Thoracic aorta (tissue), 2 donors: ENCODE data around the gene E2F4. TPM values are rescaled to one million over a fixed set of nuclear protein-coding genes. Genes with fewer than 3 reads are reported as not detected.

Experiments used
- ATAC-seq: fragments of 150-250 bp; one replicate; pipeline ENCODE4 v1.8.0; 2017; ENCODE audit warnings: low read depth; ENCODE audit not compliant: insufficient number of reproducible peaks, low FRiP score
- DNase-seq: peaks from one replicate; pipeline ENCODE4 v3.0.0-alpha.2; 2020; ENCODE audit warnings: low spot score
- H3K27ac ChIP-seq, 2 donors: fragments of 200-600 bp; sonication (generic); 1 replicate in 1 of 2; 2 replicates in 1 of 2; pipeline ENCODE4 v1.5.1; 2016; ENCODE audit warnings: mild to moderate bottlenecking in 2 of 2, moderate library complexity in 2 of 2
- H3K27me3 ChIP-seq: fragments of 200-600 bp; sonication (generic); replicated peaks from 2 replicates; pipeline ENCODE4 v1.6.0; 2016; ENCODE audit warnings: mild to moderate bottlenecking; ENCODE audit not compliant: insufficient read depth
- H3K36me3 ChIP-seq: fragments of 200-600 bp; sonication (generic); one replicate; pipeline ENCODE4 v1.5.1; 2016
- H3K4me1 ChIP-seq, 2 donors: fragments of 200-600 bp; sonication (generic); 1 replicate in 1 of 2; 2 replicates in 1 of 2; pipeline versions ENCODE4 v1.5.1 to v1.6.0; 2016; ENCODE audit warnings: low read depth in 2 of 2, mild to moderate bottlenecking in 1 of 2; ENCODE audit not compliant: control insufficient read depth in 1 of 2
- H3K4me3 ChIP-seq: fragments of 200-600 bp; sonication (generic); 2 replicates; pipeline ENCODE4 v1.5.1; 2016; ENCODE audit warnings: mild to moderate bottlenecking
- H3K9me3 ChIP-seq: fragments of 200-600 bp; sonication (generic); 2 replicates; pipeline ENCODE4 v1.5.1; 2016
- total RNA-seq, 2 donors: library from RNA; depleted of rRNA; stranded (reverse); fragments of >200 nt; gene quantifications; one replicate each; pipeline versions ENCODE4 v1.1.0 to v1.2.3, GENCODE V29; 2016
- TF ChIP-seq, protein P1 (sequence below): fragments of 200-600 bp; sonication (generic); IDR thresholded peaks from one replicate; pipeline ENCODE4 v1.5.1; 2019; ENCODE audit warnings: antibody characterized with exemption

Gene E2F4
- total RNA-seq, 2 donors from 2014 or later = 96.4 to 120 TPM

DNA sequence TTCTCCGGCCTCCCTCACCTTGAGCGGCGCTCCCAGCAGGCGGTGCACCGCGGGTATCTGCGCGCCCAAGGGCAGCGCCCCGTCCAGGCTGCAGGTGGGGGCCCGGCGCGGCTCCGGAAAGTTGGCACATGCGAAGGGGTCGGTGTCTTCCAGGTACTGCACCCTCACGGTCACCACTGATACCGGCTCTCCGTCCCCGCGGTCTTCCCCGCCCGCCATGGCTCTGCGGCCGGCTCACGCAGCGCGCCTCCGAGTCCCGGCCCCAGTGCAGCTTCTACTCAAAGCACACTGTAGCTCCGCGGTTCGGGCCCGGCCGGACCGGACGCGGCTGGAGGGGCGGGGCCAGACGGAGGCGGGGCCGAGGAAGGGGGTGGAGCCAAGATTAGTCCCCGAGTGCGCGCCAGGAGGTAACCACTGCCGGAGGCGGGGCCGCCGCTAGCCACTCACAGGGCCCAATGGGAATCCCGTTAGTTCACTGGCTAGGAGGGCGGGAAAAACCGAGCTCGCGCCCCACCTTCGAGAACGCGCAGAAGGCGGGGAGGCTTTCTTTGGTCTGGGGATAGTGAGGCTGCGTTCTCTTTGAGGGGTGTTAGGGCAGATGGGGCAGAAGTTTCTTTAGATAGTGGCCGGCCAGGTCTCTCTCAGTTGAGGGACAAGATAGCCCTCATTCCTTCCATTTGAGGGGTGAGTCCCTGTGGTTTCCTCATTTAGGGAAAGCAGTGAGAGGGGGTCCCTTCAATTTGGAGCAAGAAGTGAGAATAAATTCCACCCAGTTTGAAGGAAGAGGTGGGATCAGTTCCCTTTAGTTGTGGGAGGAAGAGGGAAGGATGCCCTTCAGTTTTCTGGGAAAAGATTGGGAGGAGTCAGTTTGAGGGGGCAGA lies 55.5 kb downstream of the E2F4 start, which contains the start of gene FHOD1:
TSS of gene FHOD1 (minus strand) at position 290 of the 881 bp plus-strand sequence. CDS start at position 219, 71 bp downstream.
- H3K9me3 ChIP-seq = no peaks in the 10 kb centered on the region
- peak; percentile 94 for DNase-seq
- peaks cover 33 to 44% of the 10 kb centered on the region in 2 donors for H3K4me1 ChIP-seq
- TF ChIP-seq, protein P1, sequence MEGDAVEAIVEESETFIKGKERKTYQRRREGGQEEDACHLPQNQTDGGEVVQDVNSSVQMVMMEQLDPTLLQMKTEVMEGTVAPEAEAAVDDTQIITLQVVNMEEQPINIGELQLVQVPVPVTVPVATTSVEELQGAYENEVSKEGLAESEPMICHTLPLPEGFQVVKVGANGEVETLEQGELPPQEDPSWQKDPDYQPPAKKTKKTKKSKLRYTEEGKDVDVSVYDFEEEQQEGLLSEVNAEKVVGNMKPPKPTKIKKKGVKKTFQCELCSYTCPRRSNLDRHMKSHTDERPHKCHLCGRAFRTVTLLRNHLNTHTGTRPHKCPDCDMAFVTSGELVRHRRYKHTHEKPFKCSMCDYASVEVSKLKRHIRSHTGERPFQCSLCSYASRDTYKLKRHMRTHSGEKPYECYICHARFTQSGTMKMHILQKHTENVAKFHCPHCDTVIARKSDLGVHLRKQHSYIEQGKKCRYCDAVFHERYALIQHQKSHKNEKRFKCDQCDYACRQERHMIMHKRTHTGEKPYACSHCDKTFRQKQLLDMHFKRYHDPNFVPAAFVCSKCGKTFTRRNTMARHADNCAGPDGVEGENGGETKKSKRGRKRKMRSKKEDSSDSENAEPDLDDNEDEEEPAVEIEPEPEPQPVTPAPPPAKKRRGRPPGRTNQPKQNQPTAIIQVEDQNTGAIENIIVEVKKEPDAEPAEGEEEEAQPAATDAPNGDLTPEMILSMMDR = no peak
- peak; percentile 70 for ATAC-seq
- peak within 1 kb of the TSS; percentile 82 for H3K4me3 ChIP-seq
- H3K36me3 ChIP-seq = no peaks in the 10 kb centered on the region
- H3K27ac ChIP-seq = peak within 1 kb of the TSS; percentile 74 to 84
- H3K27me3 ChIP-seq = no peaks in the 10 kb centered on the region

DNA sequence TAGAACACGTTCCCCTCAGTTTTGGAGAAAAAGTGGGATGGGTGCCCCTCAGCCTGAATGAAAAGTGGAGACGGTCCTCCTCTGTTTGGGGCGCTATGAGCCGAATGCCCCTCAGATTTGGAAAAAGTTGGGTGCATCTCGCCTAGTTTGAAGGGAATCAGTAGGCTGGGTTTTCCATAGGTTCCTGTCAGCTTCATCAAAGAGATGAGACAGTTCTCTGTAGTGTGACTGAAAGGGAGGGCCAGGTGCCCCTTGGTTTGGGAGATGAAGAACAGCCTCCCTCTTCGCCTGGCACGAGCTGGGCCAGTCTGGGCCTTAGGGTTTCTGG lies 56.1 kb downstream of the E2F4 start:
- no peaks in the 10 kb centered on the region for H3K36me3 ChIP-seq
- H3K9me3 ChIP-seq = no peaks in the 10 kb centered on the region
- peaks cover 33 to 44% of the 10 kb centered on the region in 2 donors for H3K4me1 ChIP-seq
- ATAC-seq = no peak
- DNase-seq = no peak
- TF ChIP-seq, protein P1 = no peak
- H3K27ac ChIP-seq = no peak overlapping the region
- no peaks in the 10 kb centered on the region for H3K27me3 ChIP-seq
- peak overlapping the region; percentile 82 for H3K4me3 ChIP-seq

Other genes with a start within 250 kb of the E2F4 start
- gene CES3, start 230.9 kb upstream of the E2F4 start, total RNA-seq = 1 to 10 TPM in 1 of 2 donors, under 1 TPM in 1; 0.63 to 1.1 TPM
- 1 to 10 TPM; 7.4 to 9.5 TPM for gene CES4A, start 203.6 kb upstream of the E2F4 start, total RNA-seq
- 10 to 100 TPM; 28.3 to 79.7 TPM for gene CBFB, start 163.0 kb upstream of the E2F4 start, total RNA-seq
- gene PHAF1, start 82.2 kb upstream of the E2F4 start, total RNA-seq = 10 to 100 TPM; 15.6 to 27.2 TPM
- gene B3GNT9, start 41.2 kb upstream of the E2F4 start, total RNA-seq = 10 to 100 TPM; 33.5 to 59.6 TPM
- 10 to 100 TPM; 18.4 to 52.1 TPM for gene TRADD, start 32.2 kb upstream of the E2F4 start, total RNA-seq
- 10 to 100 TPM; 25.6 to 40.2 TPM for gene FBXL8, start 32.2 kb upstream of the E2F4 start, total RNA-seq
- gene HSF4, start 27.4 kb upstream of the E2F4 start, total RNA-seq = 10 to 100 TPM; 44.1 to 87.5 TPM
- gene NOL3, start 21.6 kb upstream of the E2F4 start, total RNA-seq = 10 to 100 TPM; 43.5 to 80.8 TPM
- 10 to 100 TPM; 13.7 to 28.4 TPM for gene MATCAP1, start 8.2 kb upstream of the E2F4 start, total RNA-seq
- gene EXOC3L1, start 2.0 kb upstream of the E2F4 start, total RNA-seq = 1 to 10 TPM in 1 of 2 donors, under 1 TPM in 1; 0.68 to 1.5 TPM
- gene ELMO3, start 7.0 kb downstream of the E2F4 start, total RNA-seq = 1 to 10 TPM; 1.4 TPM
- 10 to 100 TPM; 21.2 to 32.2 TPM for gene TMEM208, start 35.0 kb downstream of the E2F4 start, total RNA-seq
- 10 to 100 TPM; 28.5 to 31.7 TPM for gene FHOD1, start 55.3 kb downstream of the E2F4 start, total RNA-seq
- 1 to 10 TPM; 1.4 to 1.8 TPM for gene SLC9A5, start 56.8 kb downstream of the E2F4 start, total RNA-seq
- gene PLEKHG4, start 87.4 kb downstream of the E2F4 start, total RNA-seq = 10 to 100 TPM in 1 of 2 donors, 1 to 10 TPM in 1; 3.1 to 15.6 TPM
- gene KCTD19, start 134.6 kb downstream of the E2F4 start, total RNA-seq = not detected
- gene LRRC36, start 134.7 kb downstream of the E2F4 start, total RNA-seq = not detected
- 10 to 100 TPM; 12.6 to 34.9 TPM for gene TPPP3, start 201.3 kb downstream of the E2F4 start, total RNA-seq
- 10 to 100 TPM; 15.0 to 28.7 TPM for gene ZDHHC1, start 224.3 kb downstream of the E2F4 start, total RNA-seq
- gene HSD11B2, start 239.0 kb downstream of the E2F4 start, total RNA-seq = not detected